Astrocyte (in vitro differentiated cells and primary cell): ENCODE data around the gene STK11IP. TPM values are rescaled to one million over a fixed set of nuclear protein-coding genes. Genes with fewer than 3 reads are reported as not detected.

Source experiments
- DNase-seq: peaks from one replicate; pipeline ENCODE4 v3.0.0-alpha.2; 2010; ENCODE audit warnings: low read depth
- FAIRE-seq: peaks from 2 replicates; lab custom pipeline; 2011; peaks lifted over from hg19 to GRCh38; lab: Jason Lieb, UNC
- H2AFZ ChIP-seq: 2 replicates; pipeline ENCODE4 v1.6.0; 2012; ENCODE audit warnings: low read depth, low read length, inconsistent platforms
- H3K27ac ChIP-seq: 2 replicates; pipeline ENCODE4 v1.5.1; 2011; ENCODE audit warnings: low read depth, low read length, inconsistent platforms
- H3K27me3 ChIP-seq: 2 replicates; pipeline ENCODE4 v1.6.0; 2011; ENCODE audit warnings: low read length, inconsistent platforms; ENCODE audit not compliant: insufficient read depth
- H3K36me3 ChIP-seq: 2 replicates; pipeline ENCODE4 v1.5.1; 2011; ENCODE audit warnings: low read length, inconsistent platforms; ENCODE audit not compliant: insufficient read depth
- H3K4me1 ChIP-seq: 2 replicates; pipeline ENCODE4 v1.5.1; 2011; ENCODE audit warnings: low read length, inconsistent platforms; ENCODE audit not compliant: insufficient read depth
- H3K4me2 ChIP-seq: 2 replicates; pipeline ENCODE4 v1.6.0; 2012; ENCODE audit warnings: low read length, inconsistent platforms
- H3K4me3 ChIP-seq: 2 replicates; pipeline ENCODE4 v1.5.1; 2011; ENCODE audit warnings: low read depth, mild to moderate bottlenecking, low read length, inconsistent platforms; ENCODE audit not compliant: insufficient read depth
- H3K79me2 ChIP-seq: 2 replicates; pipeline ENCODE4 v1.6.0; 2012; ENCODE audit warnings: mild to moderate bottlenecking, low read length, inconsistent platforms; ENCODE audit not compliant: insufficient read depth
- H3K9ac ChIP-seq: 2 replicates; pipeline ENCODE4 v1.6.0; 2012; ENCODE audit warnings: mild to moderate bottlenecking, low read length, inconsistent platforms
- H3K9me3 ChIP-seq: 2 replicates; pipeline ENCODE4 v1.5.1; 2012; ENCODE audit warnings: low read depth, mild to moderate bottlenecking, low read length, inconsistent platforms; ENCODE audit not compliant: insufficient read depth
- H4K20me1 ChIP-seq: 2 replicates; pipeline ENCODE4 v1.6.0; 2012; ENCODE audit warnings: low read length, inconsistent platforms; ENCODE audit not compliant: insufficient read depth
- H3K27ac Mint-ChIP-seq: one replicate; pipeline ENCODE4 v1.8.0; 2021; ENCODE audit warnings: mild to moderate bottlenecking, mixed read lengths; ENCODE audit not compliant: unreplicated experiment
- H3K27me3 Mint-ChIP-seq: one replicate; pipeline ENCODE4 v1.8.0; 2021; ENCODE audit warnings: low read depth, mixed read lengths; ENCODE audit not compliant: unreplicated experiment
- H3K36me3 Mint-ChIP-seq: one replicate; pipeline ENCODE4 v1.8.0; 2021; ENCODE audit warnings: low read depth, mixed read lengths; ENCODE audit not compliant: unreplicated experiment
- H3K4me1 Mint-ChIP-seq: one replicate; pipeline ENCODE4 v1.8.0; 2021; ENCODE audit warnings: low read depth, mixed read lengths; ENCODE audit not compliant: unreplicated experiment
- H3K4me3 Mint-ChIP-seq: one replicate; pipeline ENCODE4 v1.8.0; 2021; ENCODE audit warnings: mild to moderate bottlenecking, moderate library complexity, mixed read lengths; ENCODE audit not compliant: unreplicated experiment
- H3K9me3 Mint-ChIP-seq: one replicate; pipeline ENCODE4 v1.8.0; 2021; ENCODE audit warnings: mild to moderate bottlenecking, mixed read lengths; ENCODE audit not compliant: unreplicated experiment
- CTCF ChIP-seq: IDR thresholded peaks from 2 replicates; pipeline ENCODE4 v1.5.1; 2011; ENCODE audit warnings: low read depth, mild to moderate bottlenecking, inconsistent platforms, low read length, moderate library complexity; ENCODE audit not compliant: insufficient read depth
- EZH2 ChIP-seq: IDR thresholded peaks from 2 replicates; pipeline ENCODE4 v1.6.1; 2012; ENCODE audit warnings: mild to moderate bottlenecking, low read length, inconsistent platforms; ENCODE audit not compliant: insufficient read depth
- total RNA-seq: library from RNA; stranded (reverse); gene quantifications from 2 replicates; pipeline ENCODE4 v1.2.1, GENCODE V29; 2021

Gene STK11IP
- total RNA-seq, 1 donor from 2014 or later = 24.9 TPM

GRCh38 chr2:219661197-219661954 is 63.7 kb downstream of the STK11IP start:
- Mint-ChIP-seq H3K9me3 (peaks cover 3% of the 10 kb centered on the region), H3K36me3 (no peaks in the 10 kb centered on the region), H3K4me1 (peaks cover 33% of the 10 kb centered on the region), H3K27ac (peak overlapping the region; percentile 88), H3K4me3 (peak overlapping the region; percentile 66), H3K27me3 (peaks cover 4% of the 10 kb centered on the region)
- Histone ChIP-seq H3K36me3 (no peaks in the 10 kb centered on the region), H3K4me1 (peaks cover 34% of the 10 kb centered on the region), H4K20me1 (no peaks in the 10 kb centered on the region), H3K4me3 (no peak overlapping the region), H3K9me3 (no peaks in the 10 kb centered on the region), H2AFZ (no peak overlapping the region), H3K27me3 (no peaks in the 10 kb centered on the region), H3K9ac (peak overlapping the region; percentile 57), H3K4me2 (peak overlapping the region; percentile 75), H3K79me2 (no peaks in the 10 kb centered on the region), H3K27ac (peak overlapping the region; percentile 73)
- TF ChIP-seq CTCF = no peak
- TF ChIP-seq EZH2 = no peak
- DNase-seq = peak; percentile 64
- no peak for FAIRE-seq

GRCh38 chr2:219661955-219662395 is 64.3 kb downstream of the STK11IP start:
- Histone ChIP-seq H3K27ac (peak overlapping the region; percentile 73), H3K79me2 (no peaks in the 10 kb centered on the region), H3K9me3 (no peaks in the 10 kb centered on the region), H3K36me3 (no peaks in the 10 kb centered on the region), H3K27me3 (no peaks in the 10 kb centered on the region), H3K4me1 (peaks cover 34% of the 10 kb centered on the region), H3K4me2 (peak overlapping the region; percentile 75), H4K20me1 (no peaks in the 10 kb centered on the region), H3K9ac (peak overlapping the region; percentile 57), H3K4me3 (no peak overlapping the region), H2AFZ (no peak overlapping the region)
- Mint-ChIP-seq H3K4me3 (no peak overlapping the region), H3K4me1 (peaks cover 33% of the 10 kb centered on the region), H3K9me3 (peaks cover 3% of the 10 kb centered on the region), H3K27ac (peak overlapping the region; percentile 88), H3K36me3 (no peaks in the 10 kb centered on the region), H3K27me3 (peaks cover 7% of the 10 kb centered on the region)
- TF ChIP-seq EZH2 (no peak), CTCF (no peak)
- DNase-seq (peak; percentile 87), FAIRE-seq (no peak)

GRCh38 chr2:219662566-219662965 is 64.9 kb downstream of the STK11IP start:
- no peak for FAIRE-seq
- H3K27me3 ChIP-seq = no peaks in the 10 kb centered on the region
- Mint-ChIP-seq H3K36me3 (no peaks in the 10 kb centered on the region), H3K27ac (peak overlapping the region; percentile 88), H3K4me3 (peak overlapping the region; percentile 13), H3K4me1 (peaks cover 33% of the 10 kb centered on the region), H3K9me3 (peaks cover 3% of the 10 kb centered on the region), H3K27me3 (peaks cover 7% of the 10 kb centered on the region)
- peak overlapping the region; percentile 73 for H3K27ac ChIP-seq
- no peaks in the 10 kb centered on the region for H4K20me1 ChIP-seq
- H3K9me3 ChIP-seq = no peaks in the 10 kb centered on the region
- TF ChIP-seq CTCF (no peak), EZH2 (no peak)
- H3K36me3 ChIP-seq = no peaks in the 10 kb centered on the region
- H3K9ac ChIP-seq = peak overlapping the region; percentile 42
- no peaks in the 10 kb centered on the region for H3K79me2 ChIP-seq
- DNase-seq = peak; percentile 30
- H3K4me2 ChIP-seq = peak overlapping the region; percentile 75
- peaks cover 34% of the 10 kb centered on the region for H3K4me1 ChIP-seq
- H2AFZ ChIP-seq = no peak overlapping the region
- peak overlapping the region; percentile 19 for H3K4me3 ChIP-seq
